HepG2 (cell line): Measurements from ENCODE around the gene RAB40AL. TPM values are rescaled to one million over a fixed set of nuclear protein-coding genes. Genes with fewer than 3 reads are reported as not detected.

ENCODE experiments used
- ATAC-seq: fragments of 200-7000 bp; cut with Tn5 transposase; 3 replicates; pipeline ENCODE4 v1.9.1; 2020; ENCODE audit warnings: mild to moderate bottlenecking, moderate library complexity
- BruUV-seq: library from RNA; stranded (reverse); fragments of 400-500 nt; replicated peaks from 2 replicates; lab custom pipeline; 2021; lab: Mats Ljungman, UMichigan
- CTCF ChIA-PET: fragments of 300-600 bp; formaldehyde crosslinking; extraction: SDS; loops from one replicate; lab custom pipeline; 2021; ENCODE audit warnings: low total read pairs, inconsistent platforms, low intra/inter-chr PET ratio; lab: Yijun Ruan, JAX
- POLR2A ChIA-PET: fragments of 350-600 bp; sonication (Branson Sonifier 250); formaldehyde crosslinking; loops from one replicate; lab custom pipeline; 2020; ENCODE audit warnings: antibody characterized with exemption, inconsistent platforms; lab: Yijun Ruan, JAX
- DNase-seq: peaks from one replicate; pipeline ENCODE4 v3.0.0-alpha.2; 2015; ENCODE audit warnings: low spot score
- FAIRE-seq: peaks from 3 replicates; lab custom pipeline; 2011; peaks lifted over from hg19 to GRCh38; lab: Jason Lieb, UNC
- H2AFZ ChIP-seq: one replicate; pipeline ENCODE4 v1.6.1; 2011; ENCODE audit warnings: low read length, inconsistent platforms
- H3K27ac ChIP-seq: fragments of 300-600 bp; 3 replicates; pipeline ENCODE4 v1.8.0; 2011; ENCODE audit warnings: mixed run types, mild to moderate bottlenecking, mixed read lengths, low read length, inconsistent platforms; ENCODE audit not compliant: insufficient read depth; ENCODE audit errors: extremely low read length
- H3K27me3 ChIP-seq, 2 experiments: fragments of 200-600 bp in 1 of 2; 2 replicates in 1 of 2; 3 replicates in 1 of 2; pipeline versions ENCODE4 v1.6.0 to v1.8.0; 2011; ENCODE audit warnings: low read length in 2 of 2, mild to moderate bottlenecking in 2 of 2, moderate library complexity in 2 of 2, inconsistent platforms in 1 of 2; ENCODE audit not compliant: insufficient read depth in 2 of 2, control insufficient read depth in 1 of 2
- H3K36me3 ChIP-seq, 2 experiments: fragments of 200-600 bp in 1 of 2; replicated peaks in 1 of 2; 2 replicates in 1 of 2; 3 replicates in 1 of 2; pipeline versions ENCODE4 v1.5.1 to v1.8.0; 2011; ENCODE audit warnings: low read length in 2 of 2, inconsistent platforms in 1 of 2; ENCODE audit not compliant: insufficient read depth in 2 of 2, control insufficient read depth in 1 of 2
- H3K4me1 ChIP-seq: 2 replicates; pipeline ENCODE4 v1.5.1; 2012; ENCODE audit warnings: low read length, inconsistent platforms; ENCODE audit not compliant: insufficient read depth
- H3K4me2 ChIP-seq: 2 replicates; pipeline ENCODE4 v1.6.0; 2011; ENCODE audit warnings: low read depth, low read length, inconsistent platforms
- H3K4me3 ChIP-seq, 3 experiments: fragments of 200-600 bp in 1 of 3; sonication (generic), shearing (Covaris generic) in 1 of 3; replicated peaks in 1 of 3; 2 replicates each; pipeline ENCODE4 v1.5.1; 2011 to 2016; ENCODE audit warnings: low read length in 3 of 3, inconsistent platforms in 2 of 3, low read depth in 2 of 3, mild to moderate bottlenecking in 2 of 3, control low read depth in 1 of 3, mixed read lengths in 1 of 3; ENCODE audit not compliant: insufficient read depth in 1 of 3
- H3K79me2 ChIP-seq: one replicate; pipeline ENCODE4 v1.6.1; 2011; ENCODE audit warnings: low read length, inconsistent platforms; ENCODE audit not compliant: insufficient read depth
- H3K9ac ChIP-seq: 2 replicates; pipeline ENCODE4 v1.6.0; 2011; ENCODE audit warnings: mild to moderate bottlenecking, low read depth, low read length, inconsistent platforms; ENCODE audit not compliant: insufficient read depth
- H3K9me3 ChIP-seq: 2 replicates; pipeline ENCODE4 v1.5.1; 2012; ENCODE audit warnings: mild to moderate bottlenecking, low read length
- H4K20me1 ChIP-seq: 2 replicates; pipeline ENCODE4 v1.6.0; 2011; ENCODE audit warnings: inconsistent platforms, mild to moderate bottlenecking, low read length, moderate library complexity; ENCODE audit not compliant: insufficient read depth
- RORA ChIP-seq: sonication (generic); formaldehyde crosslinking; IDR thresholded peaks from 2 replicates; pipeline ENCODE4 v1.5.0; 2020; ENCODE audit warnings: mild to moderate bottlenecking, missing genetic modification reagents, moderate library complexity
- TCF7L2 ChIP-seq: IDR thresholded peaks from 2 replicates; pipeline ENCODE4 v1.6.1; 2011; ENCODE audit warnings: mild to moderate bottlenecking, low read depth, low read length, moderate library complexity
- XBP1 ChIP-seq: sonication (generic); formaldehyde crosslinking; IDR thresholded peaks from 2 replicates; pipeline ENCODE4 v1.5.0; 2020; ENCODE audit warnings: missing genetic modification reagents
- ZC3H4 ChIP-seq: sonication (generic); formaldehyde crosslinking; IDR thresholded peaks from 2 replicates; pipeline ENCODE4 v1.4.0; 2020; ENCODE audit warnings: missing genetic modification reagents, borderline replicate concordance
- ZFP36L2 ChIP-seq: sonication (generic); formaldehyde crosslinking; IDR thresholded peaks from 2 replicates; pipeline ENCODE4 v1.4.0; 2020; ENCODE audit warnings: missing genetic modification reagents
- ZNF12 ChIP-seq: sonication (generic); formaldehyde crosslinking; IDR thresholded peaks from 2 replicates; pipeline ENCODE4 v1.5.0; 2020; ENCODE audit warnings: missing genetic modification reagents
- ZNF274 ChIP-seq: sonication (generic); formaldehyde crosslinking; IDR thresholded peaks from 2 replicates; pipeline ENCODE4 v1.5.1; 2020; ENCODE audit warnings: mild to moderate bottlenecking, missing genetic modification reagents
- ZNF367 ChIP-seq: sonication (generic); formaldehyde crosslinking; IDR thresholded peaks from 2 replicates; pipeline ENCODE4 v1.4.0; 2020; ENCODE audit warnings: missing genetic modification reagents, borderline replicate concordance
- ZNF550 ChIP-seq: sonication (generic); formaldehyde crosslinking; IDR thresholded peaks from 2 replicates; pipeline ENCODE4 v1.4.0; 2020; ENCODE audit warnings: mild to moderate bottlenecking, missing genetic modification reagents, borderline replicate concordance
- ZNF567 ChIP-seq: sonication (generic); formaldehyde crosslinking; IDR thresholded peaks from 2 replicates; pipeline ENCODE4 v1.8.1; 2023; ENCODE audit warnings: mild to moderate bottlenecking, missing genetic modification reagents, borderline replicate concordance
- WGBS: methylation state at CpG from one replicate; pipeline ENCODE4 v1.1.6; 2017; ENCODE audit warnings: low lambda C conversion rate; 5-methylcytosine and 5-hydroxymethylcytosine counted together
- in situ Hi-C: cut with HindIII; loops from 2 replicates; pipeline ENCODE4 v1.10.0; 2017; ENCODE audit warnings: low pct_unique_long_range_greater_than_20kb; ENCODE audit not compliant: extremely low pct_ligation_motif_present
- intact Hi-C: fragments of 100-400 bp; cut with micrococcal nuclease; formaldehyde crosslinking; loops from one replicate; pipeline ENCODE4 v1.10.0; 2022; ENCODE audit not compliant: unreplicated experiment
- polyA plus RNA-seq, 8 experiments: library from polyadenylated mRNA; depleted of rRNA in 3 of 8; stranded (reverse) in 7 of 8; unstranded in 1 of 8; fragments of >200 nt; fragmentation: Illumina TruSeq in 4 of 8; extraction: Trizol in 4 of 8; gene quantifications; 2 replicates each; pipeline versions ENCODE4 v1.2.1 to v1.2.3, GENCODE V29; 2011 to 2016; ENCODE audit warnings: low read depth in 4 of 8, missing spikeins in 1 of 8, mixed read lengths in 1 of 8; ENCODE audit not compliant: insufficient read depth in 1 of 8
- total RNA-seq, 5 experiments: library from RNA; depleted of rRNA; stranded (reverse); fragments of >200 nt; fragmentation: Illumina TruSeq; extraction: Trizol; gene quantifications; 2 replicates each; pipeline ENCODE4 v1.2.3, GENCODE V29; 2016; ENCODE audit warnings: low read depth in 1 of 5
- TF ChIP-seq, protein P1 (sequence below): sonication (generic); formaldehyde crosslinking; IDR thresholded peaks from 2 replicates; pipeline ENCODE4 v1.5.0; 2020; ENCODE audit warnings: mild to moderate bottlenecking, missing genetic modification reagents
- TF ChIP-seq, protein P2 (sequence below): sonication (generic); formaldehyde crosslinking; IDR thresholded peaks from 2 replicates; pipeline ENCODE4 v1.8.1; 2023; ENCODE audit warnings: mild to moderate bottlenecking, missing genetic modification reagents
- TF ChIP-seq, protein P3 (sequence below), 2 experiments: fragments of 450-650 bp in 1 of 2; sonication (generic) in 1 of 2; formaldehyde crosslinking in 1 of 2; IDR thresholded peaks; 2 replicates each; pipeline versions ENCODE4 v1.6.1 to v1.8.0; 2016 to 2022; ENCODE audit warnings: antibody characterized with exemption in 1 of 2, mild to moderate bottlenecking in 1 of 2, missing genetic modification reagents in 1 of 2

RAB40AL gene
- total and polyA plus RNA-seq, 2 of the 13 experiments (the other 11 are each of a cell fraction or from before 2014, with no cell fraction given): 0.08 to 0.40 TPM

DNA sequence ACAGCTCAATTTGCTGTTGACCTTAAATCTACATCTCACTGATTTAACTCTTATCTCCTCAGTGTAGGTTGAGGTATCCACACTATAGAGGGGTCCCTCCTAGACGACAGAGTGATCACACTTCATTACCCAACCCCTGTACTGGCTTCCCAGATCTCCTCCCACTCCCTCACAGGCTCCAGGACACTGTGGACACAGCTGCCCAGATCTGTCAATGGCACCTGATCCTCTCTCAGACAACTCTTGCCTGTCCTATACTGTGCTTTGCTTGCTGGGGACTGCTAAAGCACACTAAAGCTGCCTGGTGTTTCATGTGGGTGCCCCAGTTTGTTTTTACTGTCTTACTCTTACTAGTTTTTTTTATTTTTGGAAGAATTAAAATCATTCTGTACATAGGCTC is 27.9 kb downstream of the RAB40AL start (continued):
- TF ChIP-seq RORA (CRISPR knock-in tag): no peak

DNA sequence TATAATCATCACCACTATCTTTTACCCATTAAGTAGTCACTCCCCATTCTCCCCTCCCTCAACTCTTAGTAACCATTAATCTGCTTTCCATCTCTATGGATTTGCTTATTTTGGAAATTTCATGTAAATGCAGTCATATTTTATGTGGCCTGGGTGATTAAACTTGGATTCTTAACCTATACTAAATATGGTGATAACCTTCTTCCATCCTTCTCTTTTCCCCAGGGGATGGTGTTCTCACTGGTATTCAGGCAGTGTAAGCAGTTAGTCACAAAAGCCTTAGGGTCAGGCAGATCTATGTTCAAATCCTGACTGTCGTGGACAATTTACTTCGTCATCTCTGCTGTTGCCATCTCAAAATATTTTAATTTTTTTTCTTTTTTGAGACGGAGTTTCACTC is 29.6 kb downstream of the RAB40AL start:
- intact Hi-C loops (no loop called here), in situ Hi-C loops (no loop called here)
- ChIA-PET CTCF (no interaction called here), POLR2A (no interaction called here)
- Histone ChIP-seq H3K4me3 (no peak overlapping the region), H3K9me3 (peaks cover 6% of the 10 kb centered on the region; the same call in 1 of the 2 replicates), H2AFZ (no peak overlapping the region), H3K4me1 (no peaks in the 10 kb centered on the region), H4K20me1 (no peaks in the 10 kb centered on the region), H3K79me2 (no peaks in the 10 kb centered on the region), H3K27ac (no peak overlapping the region), H3K4me2 (no peak overlapping the region), H3K9ac (no peak overlapping the region), H3K36me3 (no peaks in the 10 kb centered on the region), H3K27me3 (no peaks in the 10 kb centered on the region)
- no TSS peak for BruUV-seq
- DNase-seq: no peak
- WGBS: 100% methylated on average over 3 of the region's 3 CpGs
- no peak for FAIRE-seq
- no peak for ATAC-seq
- TF ChIP-seq TCF7L2 (no peak), ZFP36L2 (CRISPR knock-in tag) (no peak), ZNF567 (CRISPR knock-in tag) (no peak), XBP1 (CRISPR knock-in tag) (no peak), ZNF12 (CRISPR knock-in tag) (no peak), ZNF274 (CRISPR knock-in tag) (no peak), ZC3H4 (CRISPR knock-in tag) (no peak), ZNF550 (CRISPR knock-in tag) (no peak), ZNF367 (CRISPR knock-in tag) (no peak)
- TF ChIP-seq, protein P1, sequence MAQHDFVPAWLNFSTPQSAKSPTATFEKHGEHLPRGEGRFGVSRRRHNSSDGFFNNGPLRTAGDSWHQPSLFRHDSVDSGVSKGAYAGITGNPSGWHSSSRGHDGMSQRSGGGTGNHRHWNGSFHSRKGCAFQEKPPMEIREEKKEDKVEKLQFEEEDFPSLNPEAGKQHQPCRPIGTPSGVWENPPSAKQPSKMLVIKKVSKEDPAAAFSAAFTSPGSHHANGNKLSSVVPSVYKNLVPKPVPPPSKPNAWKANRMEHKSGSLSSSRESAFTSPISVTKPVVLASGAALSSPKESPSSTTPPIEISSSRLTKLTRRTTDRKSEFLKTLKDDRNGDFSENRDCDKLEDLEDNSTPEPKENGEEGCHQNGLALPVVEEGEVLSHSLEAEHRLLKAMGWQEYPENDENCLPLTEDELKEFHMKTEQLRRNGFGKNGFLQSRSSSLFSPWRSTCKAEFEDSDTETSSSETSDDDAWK (CRISPR knock-in tag): no peak
- TF ChIP-seq, protein P2, sequence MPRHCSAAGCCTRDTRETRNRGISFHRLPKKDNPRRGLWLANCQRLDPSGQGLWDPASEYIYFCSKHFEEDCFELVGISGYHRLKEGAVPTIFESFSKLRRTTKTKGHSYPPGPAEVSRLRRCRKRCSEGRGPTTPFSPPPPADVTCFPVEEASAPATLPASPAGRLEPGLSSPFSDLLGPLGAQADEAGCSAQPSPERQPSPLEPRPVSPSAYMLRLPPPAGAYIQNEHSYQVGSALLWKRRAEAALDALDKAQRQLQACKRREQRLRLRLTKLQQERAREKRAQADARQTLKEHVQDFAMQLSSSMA (CRISPR knock-in tag): no peak
- TF ChIP-seq, protein P3, sequence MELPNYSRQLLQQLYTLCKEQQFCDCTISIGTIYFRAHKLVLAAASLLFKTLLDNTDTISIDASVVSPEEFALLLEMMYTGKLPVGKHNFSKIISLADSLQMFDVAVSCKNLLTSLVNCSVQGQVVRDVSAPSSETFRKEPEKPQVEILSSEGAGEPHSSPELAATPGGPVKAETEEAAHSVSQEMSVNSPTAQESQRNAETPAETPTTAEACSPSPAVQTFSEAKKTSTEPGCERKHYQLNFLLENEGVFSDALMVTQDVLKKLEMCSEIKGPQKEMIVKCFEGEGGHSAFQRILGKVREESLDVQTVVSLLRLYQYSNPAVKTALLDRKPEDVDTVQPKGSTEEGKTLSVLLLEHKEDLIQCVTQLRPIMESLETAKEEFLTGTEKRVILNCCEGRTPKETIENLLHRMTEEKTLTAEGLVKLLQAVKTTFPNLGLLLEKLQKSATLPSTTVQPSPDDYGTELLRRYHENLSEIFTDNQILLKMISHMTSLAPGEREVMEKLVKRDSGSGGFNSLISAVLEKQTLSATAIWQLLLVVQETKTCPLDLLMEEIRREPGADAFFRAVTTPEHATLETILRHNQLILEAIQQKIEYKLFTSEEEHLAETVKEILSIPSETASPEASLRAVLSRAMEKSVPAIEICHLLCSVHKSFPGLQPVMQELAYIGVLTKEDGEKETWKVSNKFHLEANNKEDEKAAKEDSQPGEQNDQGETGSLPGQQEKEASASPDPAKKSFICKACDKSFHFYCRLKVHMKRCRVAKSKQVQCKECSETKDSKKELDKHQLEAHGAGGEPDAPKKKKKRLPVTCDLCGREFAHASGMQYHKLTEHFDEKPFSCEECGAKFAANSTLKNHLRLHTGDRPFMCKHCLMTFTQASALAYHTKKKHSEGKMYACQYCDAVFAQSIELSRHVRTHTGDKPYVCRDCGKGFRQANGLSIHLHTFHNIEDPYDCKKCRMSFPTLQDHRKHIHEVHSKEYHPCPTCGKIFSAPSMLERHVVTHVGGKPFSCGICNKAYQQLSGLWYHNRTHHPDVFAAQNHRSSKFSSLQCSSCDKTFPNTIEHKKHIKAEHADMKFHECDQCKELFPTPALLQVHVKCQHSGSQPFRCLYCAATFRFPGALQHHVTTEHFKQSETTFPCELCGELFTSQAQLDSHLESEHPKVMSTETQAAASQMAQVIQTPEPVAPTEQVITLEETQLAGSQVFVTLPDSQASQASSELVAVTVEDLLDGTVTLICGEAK (IDR thresholded peaks at IDR 0.05): no peak
- TF ChIP-seq, protein P3 (CRISPR knock-in tag; IDR thresholded peaks at IDR 0.05): no peak
